GM21717 (cell line): ENCODE results near the gene TXK.
"Not testable (repeated sequence)": the region's sequence is repeated elsewhere in the genome, so short reads cannot be mapped to it uniquely, and the experiment has no call there.

Experiments used
- ATAC-seq: cut with Tn5 transposase; IDR thresholded peaks from one replicate; pipeline ENCODE4 v1.9.1; 2021; ENCODE audit warnings: mild to moderate bottlenecking, moderate library complexity; ENCODE audit not compliant: unreplicated experiment

The TXK gene

GRCh38 chr4:48134081-48134480 lies at the start of gene TXK:
TXK (minus strand) TSS chr4:48134250; CDS start chr4:48134170, 80 bp downstream.
- no peak for ATAC-seq

- no peak for ATAC-seq
These were observed 46.2 kb upstream of the TXK start for GRCh38 chr4:48180234-48180633.

- no peak for ATAC-seq
These were observed 44.9 kb upstream of the TXK start for GRCh38 chr4:48178931-48179330.

GRCh38 chr4:48175806-48176205 lies 41.8 kb upstream of the TXK start:
- ATAC-seq = no peak

GRCh38 chr4:48175328-48175727 lies 41.3 kb upstream of the TXK start:
- no peak for ATAC-seq

- ATAC-seq = peak; percentile 76
These were observed 39.3 kb upstream of the TXK start for GRCh38 chr4:48173056-48173991.

GRCh38 chr4:48172651-48173050 lies 38.6 kb upstream of the TXK start:
- ATAC-seq = no peak

- ATAC-seq = no peak
These were observed 35.6 kb upstream of the TXK start for GRCh38 chr4:48169636-48170035.

GRCh38 chr4:48167538-48168263 lies 33.7 kb upstream of the TXK start:
- no peak for ATAC-seq

GRCh38 chr4:48164561-48164960 lies 30.5 kb upstream of the TXK start:
- not testable (repeated sequence) for ATAC-seq

- ATAC-seq = no peak
These were observed 29.7 kb upstream of the TXK start for GRCh38 chr4:48163746-48164145.

- ATAC-seq = no peak
These were observed 28.1 kb upstream of the TXK start for GRCh38 chr4:48162162-48162561.

GRCh38 chr4:48157271-48157670 lies 23.2 kb upstream of the TXK start:
- ATAC-seq = no peak

- no peak for ATAC-seq
These were observed 22.4 kb upstream of the TXK start for GRCh38 chr4:48156423-48156822.

GRCh38 chr4:48153791-48154550 lies 19.9 kb upstream of the TXK start:
- no peak for ATAC-seq

- no peak for ATAC-seq
These were observed 18.2 kb upstream of the TXK start for GRCh38 chr4:48152259-48152658.

GRCh38 chr4:48149827-48150370 lies 15.8 kb upstream of the TXK start:
- no peak for ATAC-seq

- ATAC-seq = no peak
These were observed 13.6 kb upstream of the TXK start for GRCh38 chr4:48147621-48148020.

GRCh38 chr4:48141048-48141447 lies 7.0 kb upstream of the TXK start:
- no peak for ATAC-seq

GRCh38 chr4:48139691-48140090 lies 5.6 kb upstream of the TXK start:
- ATAC-seq = no peak

GRCh38 chr4:48138936-48139335 lies 4.9 kb upstream of the TXK start:
- ATAC-seq = peak; percentile 69
